Naive thymus-derived CD8-positive, alpha-beta T cell (primary cell): Measurements from ENCODE around the gene DNAH2. TPM values are rescaled to one million over a fixed set of nuclear protein-coding genes. Genes with fewer than 3 reads are reported as not detected.
A peak's percentile ranks its signal among the peaks of the same experiment; 100 is the strongest.

Experiments used
- ATAC-seq, 2 donors: fragments of 150-1000 bp; cut with Tn5 transposase in 1 of 2; sonication (Bioruptor Pico), chemical (Tn5 transposase) in 1 of 2; 1 replicate in 1 of 2; 2 replicates in 1 of 2; pipeline ENCODE4 v1.10.0; 2021; ENCODE audit warnings: mild to moderate bottlenecking in 2 of 2, moderate library complexity in 2 of 2
- POLR2A ChIA-PET: fragments of 350-600 bp; sonication (Branson Sonifier 250); formaldehyde crosslinking; loops from one replicate; lab custom pipeline; 2021; ENCODE audit warnings: antibody characterized with exemption; lab: Charles Lee
- DNase-seq, 10 donors: peaks; one replicate each; pipeline versions ENCODE4 v3.0.0 to v3.0.0-alpha.2; 2020 to 2022
- H3K27ac Mint-ChIP-seq, 10 donors: one replicate each; pipeline ENCODE4 v1.8.0; 2020 to 2022; ENCODE audit warnings: mild to moderate bottlenecking in 10 of 10, mixed read lengths in 10 of 10, moderate library complexity in 4 of 10, inconsistent platforms in 1 of 10
- H3K27me3 Mint-ChIP-seq, 5 donors: one replicate each; pipeline ENCODE4 v1.8.0; 2021 to 2022; ENCODE audit warnings: mixed read lengths in 5 of 5
- H3K36me3 Mint-ChIP-seq, 3 donors: one replicate each; pipeline ENCODE4 v1.8.0; 2020 to 2022; ENCODE audit warnings: mixed read lengths in 3 of 3, mild to moderate bottlenecking in 2 of 3, inconsistent platforms in 1 of 3
- H3K4me1 Mint-ChIP-seq, 4 donors: one replicate each; pipeline ENCODE4 v1.8.0; 2021 to 2022; ENCODE audit warnings: mixed read lengths in 4 of 4
- H3K4me3 Mint-ChIP-seq, 10 donors: one replicate each; pipeline ENCODE4 v1.8.0; 2020 to 2022; ENCODE audit warnings: mild to moderate bottlenecking in 10 of 10, mixed read lengths in 10 of 10, moderate library complexity in 6 of 10, inconsistent platforms in 1 of 10
- H3K9me3 Mint-ChIP-seq, 9 donors: one replicate each; pipeline ENCODE4 v1.8.0; 2020 to 2022; ENCODE audit warnings: mixed read lengths in 9 of 9, mild to moderate bottlenecking in 3 of 9, inconsistent platforms in 1 of 9, moderate library complexity in 1 of 9
- polyA plus RNA-seq, 3 donors: library from polyadenylated mRNA; unstranded; fragments of 300-500 nt; fragmentation: Illumina TruSeq; gene quantifications; one replicate each; pipeline ENCODE4 v1.2.3, GENCODE V29; 2021
- total RNA-seq, 8 experiments: library from RNA in 2 of 8; stranded (reverse) in 2 of 8; gene quantifications; one replicate each; pipeline ENCODE4 v1.2.3 and lab custom pipeline; 2021 to 2026

Gene DNAH2
- total and polyA plus RNA-seq, 5 experiments from 2014 or later = not detected

DNA sequence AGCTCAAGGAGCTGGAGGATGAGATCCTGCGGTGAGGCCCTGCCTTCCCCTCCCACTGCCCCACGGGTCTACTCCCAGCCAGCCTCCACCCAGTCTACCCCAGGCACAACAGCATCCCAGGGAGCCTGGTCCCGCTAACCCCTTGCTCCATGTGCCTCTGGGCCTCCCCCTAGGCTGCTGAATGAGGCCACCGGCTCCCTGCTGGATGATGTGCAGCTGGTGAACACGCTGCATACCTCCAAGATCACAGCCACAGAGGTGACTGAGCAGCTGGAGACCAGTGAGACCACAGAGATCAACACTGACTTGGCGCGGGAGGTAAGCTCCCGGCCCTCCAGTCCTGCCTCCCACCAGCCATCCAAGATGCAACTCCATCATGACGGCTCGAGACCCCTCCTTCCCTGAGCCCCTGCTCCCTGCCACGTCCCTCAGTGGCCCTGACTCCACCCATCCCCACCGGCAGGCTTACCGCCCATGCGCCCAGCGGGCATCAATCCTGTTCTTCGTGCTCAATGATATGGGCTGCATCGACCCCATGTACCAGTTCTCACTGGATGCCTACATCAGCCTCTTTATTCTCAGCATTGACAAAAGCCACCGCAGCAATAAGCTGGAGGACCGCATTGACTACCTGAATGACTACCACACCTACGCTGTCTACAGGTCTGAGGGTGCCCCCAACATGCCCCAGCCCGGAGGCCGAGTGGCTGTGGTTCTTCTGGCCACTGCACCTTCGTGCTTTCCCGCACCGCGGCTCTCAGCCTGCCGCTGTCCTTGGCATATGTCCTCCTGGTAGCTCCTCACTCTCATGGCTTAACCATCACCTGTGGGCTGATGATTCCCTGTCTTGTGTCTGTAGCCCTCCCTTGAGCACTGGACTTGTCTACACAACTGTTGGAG, 101.5 kb downstream of the DNAH2 start:
- H3K27me3 Mint-ChIP-seq = no peaks in the 10 kb centered on the region
- POLR2A ChIA-PET = interaction anchor here (0.6 to 1.0 kb wide), 2 partner anchors 33 to 62 kb away, joined by 3 read pairs; no protein-coding TSS in a partner anchor

DNA sequence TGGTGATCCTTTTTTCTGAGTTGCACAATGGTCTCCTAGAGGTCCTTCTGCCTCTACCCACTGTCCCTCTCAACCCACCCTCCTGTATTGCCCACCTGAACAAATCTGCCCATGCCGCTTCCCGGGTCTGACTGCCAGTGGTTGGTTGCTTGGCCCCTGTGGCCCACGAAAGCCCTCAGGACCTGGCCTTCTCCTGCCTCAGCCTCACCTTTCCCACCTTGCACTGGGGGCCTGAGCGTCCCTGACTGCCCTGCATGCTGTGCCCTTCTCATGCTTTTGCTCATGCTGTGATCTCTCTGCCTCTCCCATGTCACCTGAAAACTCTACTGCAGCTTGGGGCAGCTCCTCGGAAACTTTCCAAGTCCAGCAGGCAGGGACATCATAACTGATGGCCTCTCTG, 102.7 kb downstream of the DNAH2 start:
- Mint-ChIP-seq H3K9me3 (no peaks in the 10 kb centered on the region), H3K4me1 (peaks cover 0 to 5% (median 1%) of the 10 kb centered on the region in 4 donors), H3K36me3 (no peaks in the 10 kb centered on the region), H3K27ac (peak overlapping the region in 1 of 10 donors; percentile 45), H3K27me3 (no peaks in the 10 kb centered on the region), H3K4me3 (no peak overlapping the region)
- DNase-seq (no peak), ATAC-seq (no peak)
- POLR2A ChIA-PET = interaction anchor here (1.0 kb wide), 1 partner anchor 32 kb away, joined by 3 read pairs; no protein-coding TSS in a partner anchor

More for the DNA sequence above, 101.5 kb downstream of the DNAH2 start:
- Mint-ChIP-seq H3K4me3 (no peak overlapping the region), H3K27ac (no peak overlapping the region), H3K4me1 (peaks cover 0 to 5% (median 0%) of the 10 kb centered on the region in 4 donors), H3K9me3 (no peaks in the 10 kb centered on the region), H3K36me3 (no peaks in the 10 kb centered on the region)
- DNase-seq = no peak
- no peak for ATAC-seq

DNA sequence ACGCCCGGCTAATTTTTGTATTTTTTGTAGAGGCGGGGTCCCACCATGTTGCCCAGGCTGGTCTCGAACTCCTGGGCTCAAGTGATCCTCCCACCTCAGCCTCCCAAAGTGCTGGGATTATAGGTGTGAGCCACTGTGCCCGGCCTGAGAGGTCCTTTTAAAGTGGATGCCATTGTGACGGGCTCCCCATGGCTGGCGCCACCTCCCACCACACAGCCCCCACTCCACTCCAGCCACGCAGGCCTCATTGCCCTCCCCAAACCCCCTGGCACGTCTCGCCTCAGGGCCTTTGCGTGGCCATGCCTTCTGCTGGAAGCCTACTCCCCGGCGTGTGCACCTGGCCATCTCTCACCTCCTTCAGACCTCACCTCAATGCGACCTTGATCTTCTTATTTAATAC, 104.6 kb downstream of the DNAH2 start:
- no peak for DNase-seq
- no peaks in the 10 kb centered on the region for H3K27me3 Mint-ChIP-seq
- POLR2A ChIA-PET = interaction anchor here (0.9 kb wide), 1 partner anchor 29 kb away, joined by 4 read pairs; no protein-coding TSS in a partner anchor
- H3K4me1 Mint-ChIP-seq = peaks cover 0 to 5% (median 1%) of the 10 kb centered on the region in 4 donors
- peak overlapping the region in 3 of 10 donors; percentile 27 to 85 (median 70) for H3K27ac Mint-ChIP-seq
- H3K9me3 Mint-ChIP-seq = no peaks in the 10 kb centered on the region
- no peak overlapping the region for H3K4me3 Mint-ChIP-seq
- H3K36me3 Mint-ChIP-seq = no peaks in the 10 kb centered on the region
- no peak for ATAC-seq

DNA sequence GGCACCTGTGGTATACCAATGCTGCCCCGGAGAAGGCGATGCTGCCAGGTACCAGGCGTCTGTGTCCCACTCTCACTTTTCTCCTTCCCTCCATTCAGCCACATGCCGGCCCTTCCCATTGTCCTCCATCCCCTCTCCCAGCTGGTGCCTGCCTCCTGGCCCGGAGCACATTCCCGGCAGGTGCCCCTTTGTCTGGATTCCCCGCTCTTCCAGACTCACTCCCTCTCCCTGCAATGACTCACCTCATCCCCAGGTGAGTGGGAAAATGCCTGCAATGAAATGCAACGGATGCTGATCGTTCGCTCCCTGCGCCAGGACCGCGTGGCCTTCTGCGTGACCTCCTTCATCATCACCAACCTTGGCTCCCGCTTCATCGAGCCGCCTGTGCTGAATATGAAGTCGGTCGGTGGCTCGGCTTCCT, 106.0 kb downstream of the DNAH2 start:
- Mint-ChIP-seq H3K4me1 (peaks cover 0 to 5% (median 1%) of the 10 kb centered on the region in 4 donors), H3K9me3 (no peaks in the 10 kb centered on the region), H3K27ac (peak overlapping the region in 1 of 10 donors; percentile 7), H3K4me3 (no peak overlapping the region), H3K27me3 (peaks cover 0 to 4% (median 0%) of the 10 kb centered on the region in 5 donors), H3K36me3 (no peaks in the 10 kb centered on the region)
- POLR2A ChIA-PET = interaction anchor here (0.9 to 1.8 kb wide), 2 partner anchors 11 to 29 kb away, joined by 3 to 5 read pairs; no protein-coding TSS in a partner anchor
- no peak for ATAC-seq
- DNase-seq = no peak

DNA sequence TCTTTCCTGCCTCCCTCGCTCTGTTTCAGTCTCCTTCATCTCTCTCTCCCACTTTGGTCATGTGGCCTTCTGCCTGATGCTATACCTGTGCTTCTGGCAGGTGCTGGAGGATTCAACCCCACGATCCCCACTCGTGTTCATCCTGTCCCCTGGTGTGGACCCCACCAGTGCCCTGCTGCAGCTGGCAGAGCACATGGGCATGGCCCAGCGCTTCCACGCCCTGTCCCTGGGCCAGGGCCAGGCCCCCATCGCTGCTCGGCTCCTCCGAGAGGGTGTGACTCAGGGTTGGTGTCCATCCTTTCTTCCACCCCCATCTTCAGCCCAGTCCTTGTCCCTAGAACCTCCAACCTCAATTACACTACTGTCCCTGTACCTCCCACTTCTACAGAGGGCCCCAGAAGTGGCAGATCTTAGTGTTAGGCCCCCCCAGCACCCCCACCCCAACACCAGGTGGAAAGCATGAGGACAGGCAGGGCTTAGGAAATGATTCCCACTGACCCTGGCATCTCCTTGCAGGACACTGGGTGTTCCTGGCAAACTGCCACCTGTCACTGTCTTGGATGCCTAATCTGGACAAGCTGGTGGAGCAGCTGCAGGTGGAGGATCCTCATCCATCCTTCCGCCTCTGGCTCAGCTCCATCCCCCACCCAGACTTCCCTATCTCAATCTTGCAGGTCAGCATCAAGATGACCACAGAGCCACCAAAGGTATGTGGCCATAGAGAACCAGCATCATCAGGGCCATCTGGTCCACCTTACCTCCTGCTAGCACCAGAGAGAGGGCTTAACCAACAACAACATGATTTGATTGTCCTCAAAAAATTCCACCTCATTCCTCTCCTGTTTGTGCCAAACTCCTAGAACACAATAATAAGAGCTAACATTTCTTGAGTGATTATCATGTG, 106.7 kb downstream of the DNAH2 start:
- Mint-ChIP-seq H3K27ac (peak overlapping the region in 2 of 10 donors; percentile 7 to 66), H3K9me3 (no peaks in the 10 kb centered on the region), H3K27me3 (peaks cover 0 to 4% (median 0%) of the 10 kb centered on the region in 5 donors), H3K4me3 (no peak overlapping the region), H3K4me1 (peaks cover 0 to 5% (median 1%) of the 10 kb centered on the region in 4 donors), H3K36me3 (no peaks in the 10 kb centered on the region)
- ATAC-seq (no peak), DNase-seq (no peak)
- POLR2A ChIA-PET = interaction anchor here (0.9 to 1.8 kb wide), 3 partner anchors 10 to 29 kb away, joined by 3 to 5 read pairs (median 4); no protein-coding TSS in a partner anchor

DNA sequence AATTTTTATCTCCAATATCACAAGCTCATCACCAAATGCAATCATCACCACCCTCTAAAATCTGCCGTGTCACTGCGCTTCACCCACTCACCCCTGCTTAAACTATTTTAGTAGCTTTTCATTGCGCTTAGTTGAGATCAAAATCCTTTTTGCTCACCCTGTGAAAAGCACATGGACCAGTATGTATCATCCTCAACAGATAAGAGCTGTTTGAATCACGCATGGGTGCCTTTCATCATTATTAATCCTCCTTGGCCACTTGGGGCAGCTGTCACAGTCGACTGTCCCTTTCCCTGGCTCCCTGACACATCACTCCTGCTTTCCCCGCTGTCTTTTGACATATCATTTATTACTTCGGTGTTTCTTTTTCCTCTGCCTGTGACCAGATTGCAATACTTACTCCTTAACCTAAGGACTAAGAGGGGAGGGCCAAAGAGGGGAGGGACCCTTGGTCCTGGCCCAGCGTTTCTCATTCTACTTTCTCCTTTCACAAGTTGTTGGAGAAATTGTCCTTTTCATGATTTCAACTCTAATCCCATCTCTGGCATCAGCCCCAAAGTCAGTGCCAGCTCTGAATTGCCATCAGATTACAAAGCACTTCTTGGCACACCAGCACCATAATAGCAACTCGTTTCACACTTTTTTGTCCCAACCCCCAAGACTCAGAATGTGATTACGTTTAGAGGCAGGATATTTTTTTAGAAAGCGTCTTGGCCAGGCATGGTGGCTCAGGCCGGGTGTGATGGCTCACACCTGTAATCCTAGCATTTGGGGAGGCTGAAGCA, 107.9 kb downstream of the DNAH2 start:
- Mint-ChIP-seq H3K4me1 (peaks cover 0 to 5% (median 1%) of the 10 kb centered on the region in 4 donors), H3K36me3 (no peaks in the 10 kb centered on the region), H3K4me3 (no peak overlapping the region), H3K27ac (peak overlapping the region in 1 of 10 donors; percentile 32), H3K9me3 (no peaks in the 10 kb centered on the region), H3K27me3 (peaks cover 0 to 5% (median 0%) of the 10 kb centered on the region in 5 donors)
- POLR2A ChIA-PET = interaction anchor here (0.6 to 2.0 kb wide), 5 partner anchors 9 to 32 kb away, joined by 3 to 8 read pairs (median 4); partner anchors contain the start of genes KDM6B and NAA38
- no peak for DNase-seq
- ATAC-seq = no peak

DNA sequence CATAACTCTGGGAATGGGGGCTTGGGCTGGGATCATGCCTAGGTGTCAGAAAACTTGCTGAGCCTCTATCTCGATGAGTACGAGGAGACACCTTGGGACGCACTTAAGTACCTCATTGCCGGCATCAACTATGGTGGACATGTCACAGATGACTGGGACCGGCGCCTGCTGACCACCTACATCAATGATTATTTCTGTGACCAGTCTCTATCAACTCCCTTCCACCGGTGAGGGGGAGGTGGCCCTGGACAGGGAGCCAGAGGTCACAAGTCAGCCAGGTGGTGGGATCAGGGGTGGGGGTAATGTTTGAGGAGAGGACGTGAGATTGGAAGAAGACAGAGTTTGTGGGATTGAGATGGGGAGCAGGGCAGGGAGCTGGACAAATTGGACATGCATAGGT, 113.1 kb downstream of the DNAH2 start:
- POLR2A ChIA-PET = interaction anchor here (0.6 kb wide), 1 partner anchor 88 kb away, joined by 3 read pairs; no protein-coding TSS in a partner anchor
- DNase-seq (no peak), ATAC-seq (no peak)
- Mint-ChIP-seq H3K27me3 (peaks cover 0 to 6% (median 0%) of the 10 kb centered on the region in 5 donors), H3K4me1 (peaks cover 9 to 14% (median 12%) of the 10 kb centered on the region in 4 donors), H3K27ac (peak overlapping the region in 1 of 10 donors; percentile 21), H3K36me3 (no peaks in the 10 kb centered on the region), H3K4me3 (no peak overlapping the region), H3K9me3 (no peaks in the 10 kb centered on the region)

DNA sequence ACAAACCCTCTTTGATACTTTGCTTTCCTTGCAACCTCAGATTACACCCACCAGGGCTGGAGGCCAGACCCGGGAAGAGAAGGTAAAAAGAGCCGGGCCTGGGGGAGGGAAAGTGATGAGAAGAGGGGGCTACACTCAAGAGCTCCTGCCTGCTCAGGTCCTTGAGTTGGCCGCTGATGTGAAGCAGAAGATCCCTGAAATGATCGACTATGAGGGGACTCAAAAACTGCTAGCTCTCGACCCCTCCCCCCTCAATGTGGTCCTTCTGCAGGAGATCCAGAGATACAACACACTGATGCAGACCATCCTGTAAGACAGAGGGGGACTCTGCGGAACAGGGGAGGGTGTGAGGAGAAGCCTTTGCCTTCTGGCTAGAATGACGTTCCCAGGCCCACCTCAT, 113.7 kb downstream of the DNAH2 start:
- no peak for DNase-seq
- Mint-ChIP-seq H3K4me3 (no peak overlapping the region), H3K9me3 (no peaks in the 10 kb centered on the region), H3K4me1 (peaks cover 11 to 17% (median 15%) of the 10 kb centered on the region in 4 donors), H3K27ac (peak overlapping the region in 1 of 10 donors; percentile 21), H3K36me3 (no peaks in the 10 kb centered on the region), H3K27me3 (peaks cover 0 to 6% (median 0%) of the 10 kb centered on the region in 5 donors)
- POLR2A ChIA-PET = interaction anchor here (0.6 to 6.8 kb wide), 3 partner anchors 14 to 102 kb away, joined by 3 to 116 read pairs (median 3); no protein-coding TSS in a partner anchor
- ATAC-seq = no peak

DNA sequence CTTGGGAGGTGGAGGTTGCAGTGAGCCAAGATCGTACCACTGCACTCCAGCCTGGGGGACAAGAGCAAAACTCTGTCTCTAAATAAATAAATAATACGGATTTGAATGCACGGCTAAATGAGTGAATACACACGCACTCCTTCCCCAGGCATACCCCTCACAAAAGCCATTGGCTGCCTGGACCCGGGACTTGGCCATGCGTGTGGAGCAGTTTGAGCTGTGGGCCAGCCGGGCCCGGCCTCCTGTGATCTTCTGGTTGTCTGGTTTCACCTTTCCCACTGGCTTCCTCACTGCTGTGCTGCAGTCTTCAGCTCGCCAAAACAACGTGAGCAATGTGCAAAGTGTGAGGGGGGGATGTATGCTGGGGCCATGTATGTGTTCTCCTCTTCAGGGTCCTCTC, 114.9 kb downstream of the DNAH2 start:
- peak in 1 of 10 donors; percentile 58 for DNase-seq
- POLR2A ChIA-PET = interaction anchor here (1.0 to 6.8 kb wide), 5 partner anchors 12 to 787 kb away, joined by 3 to 116 read pairs (median 17); no protein-coding TSS in a partner anchor
- H3K4me3 Mint-ChIP-seq = peak overlapping the region in 5 of 10 donors; percentile 4 to 98 (median 64)

DNA sequence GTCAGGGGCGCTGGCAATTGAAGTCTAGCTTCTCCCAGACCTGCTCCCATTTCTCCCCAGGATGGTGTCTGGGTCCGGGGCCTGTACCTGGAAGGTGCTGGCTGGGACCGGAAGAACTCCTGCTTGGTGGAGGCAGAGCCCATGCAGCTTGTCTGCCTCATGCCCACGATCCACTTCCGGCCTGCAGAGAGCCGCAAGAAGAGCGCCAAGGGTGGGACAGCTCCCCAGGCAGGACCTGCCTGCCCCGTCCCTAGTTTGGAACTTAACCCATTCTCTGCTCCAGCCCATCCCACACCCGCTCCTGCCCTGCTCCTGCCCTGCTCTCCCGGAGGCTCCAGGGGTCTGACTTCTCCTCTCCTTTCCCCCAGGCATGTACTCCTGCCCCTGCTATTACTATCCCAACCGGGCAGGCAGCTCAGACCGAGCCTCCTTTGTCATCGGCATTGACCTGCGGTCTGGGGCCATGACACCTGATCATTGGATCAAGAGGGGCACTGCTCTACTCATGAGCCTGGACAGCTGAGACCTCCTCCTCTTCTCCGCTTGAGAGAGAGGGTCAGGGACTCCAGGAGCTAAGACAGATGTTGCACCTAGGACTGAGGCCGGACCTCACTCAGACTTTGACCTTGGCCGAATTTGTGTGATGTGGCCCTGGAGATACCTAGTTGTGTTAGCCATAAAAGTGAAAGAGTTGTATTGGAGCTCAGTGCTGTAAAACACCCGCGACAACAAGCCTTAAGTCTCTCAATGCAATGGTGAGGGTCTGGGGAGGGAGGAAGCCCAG, 115.7 kb downstream of the DNAH2 start:
- H3K4me1 Mint-ChIP-seq = peaks cover 25 to 35% (median 29%) of the 10 kb centered on the region in 4 donors
- peak overlapping the region; percentile 89 to 100 (median 98) for H3K27ac Mint-ChIP-seq
- H3K27me3 Mint-ChIP-seq = peaks cover 0 to 4% (median 0%) of the 10 kb centered on the region in 5 donors
- H3K36me3 Mint-ChIP-seq = no peaks in the 10 kb centered on the region
- H3K4me3 Mint-ChIP-seq = peak overlapping the region; percentile 92 to 99 (median 98)
- ATAC-seq (no peak), DNase-seq (peak in 1 of 10 donors; percentile 68)
- POLR2A ChIA-PET = interaction anchor here (0.6 to 6.8 kb wide), 12 partner anchors 12 to 788 kb away, joined by 3 to 116 read pairs (median 7); partner anchors contain the start of genes CNTROB, CYB5D1, NAA38 and RNF227
- H3K9me3 Mint-ChIP-seq = no peaks in the 10 kb centered on the region

More for the DNA sequence above, 114.9 kb downstream of the DNAH2 start:
- ATAC-seq = no peak
- Mint-ChIP-seq H3K36me3 (no peaks in the 10 kb centered on the region), H3K27me3 (peaks cover 0 to 6% (median 0%) of the 10 kb centered on the region in 5 donors), H3K9me3 (no peaks in the 10 kb centered on the region), H3K27ac (peak overlapping the region in 4 of 10 donors; percentile 25 to 71 (median 50)), H3K4me1 (peaks cover 21 to 29% (median 26%) of the 10 kb centered on the region in 4 donors)
